ENCODE measurements around the gene MYOM3.

Gene MYOM3

GRCh38 chr1:24127134-24127800, 15.3 kb upstream of the MYOM3 start:
- TF ChIP-seq CTCF (conservative IDR thresholded peaks at IDR 0.05; ENCODE audit: control insufficient read depth, insufficient read depth, low read depth, low read length), result no peak
- no peak overlapping the region for H3K4me3 ChIP-seq (ENCODE audit: control insufficient read depth, low read depth, low read length)
- DNase-seq (ENCODE audit: low read depth), result no peak

- no peak for TF ChIP-seq CTCF (conservative IDR thresholded peaks at IDR 0.05; ENCODE audit: control insufficient read depth, insufficient read depth, low read depth, low read length)
- H3K4me3 ChIP-seq (ENCODE audit: control insufficient read depth, low read depth, low read length), result no peak overlapping the region
- DNase-seq (ENCODE audit: low read depth), result no peak
Measured at GRCh38 chr1:24126672-24127023, 14.7 kb upstream of the MYOM3 start.

- no peak for TF ChIP-seq CTCF (conservative IDR thresholded peaks at IDR 0.05; ENCODE audit: control insufficient read depth, insufficient read depth, low read depth, low read length)
- no peak overlapping the region for H3K4me3 ChIP-seq (ENCODE audit: control insufficient read depth, low read depth, low read length)
- DNase-seq (ENCODE audit: low read depth), result peak; percentile 48
Measured at GRCh38 chr1:24126018-24126671, 14.2 kb upstream of the MYOM3 start.

GRCh38 chr1:24125456-24125855, 13.5 kb upstream of the MYOM3 start:
- no peak overlapping the region for H3K4me3 ChIP-seq (ENCODE audit: control insufficient read depth, low read depth, low read length)
- TF ChIP-seq CTCF (conservative IDR thresholded peaks at IDR 0.05; ENCODE audit: control insufficient read depth, insufficient read depth, low read depth, low read length), result no peak
- DNase-seq (ENCODE audit: low read depth), result no peak

- no peak for DNase-seq (ENCODE audit: low read depth)
- TF ChIP-seq CTCF (conservative IDR thresholded peaks at IDR 0.05; ENCODE audit: control insufficient read depth, insufficient read depth, low read depth, low read length), result no peak
- H3K4me3 ChIP-seq (ENCODE audit: control insufficient read depth, low read depth, low read length), result no peak overlapping the region
Measured at GRCh38 chr1:24124980-24125379, 13.0 kb upstream of the MYOM3 start.

- no peak for DNase-seq (ENCODE audit: low read depth)
- no peak for TF ChIP-seq CTCF (conservative IDR thresholded peaks at IDR 0.05; ENCODE audit: control insufficient read depth, insufficient read depth, low read depth, low read length)
- H3K4me3 ChIP-seq (ENCODE audit: control insufficient read depth, low read depth, low read length), result no peak overlapping the region
Measured at GRCh38 chr1:24123611-24124010, 11.7 kb upstream of the MYOM3 start.

Measured in fibroblast of mammary gland (primary cell).